NCI-H69 (cell line): ENCODE data around the gene NDOR1.

ENCODE experiments used
- DNase-seq: peaks from one replicate; lab custom pipeline; 2025; lab: John Stamatoyannopoulos, UW

NDOR1 gene

DNA sequence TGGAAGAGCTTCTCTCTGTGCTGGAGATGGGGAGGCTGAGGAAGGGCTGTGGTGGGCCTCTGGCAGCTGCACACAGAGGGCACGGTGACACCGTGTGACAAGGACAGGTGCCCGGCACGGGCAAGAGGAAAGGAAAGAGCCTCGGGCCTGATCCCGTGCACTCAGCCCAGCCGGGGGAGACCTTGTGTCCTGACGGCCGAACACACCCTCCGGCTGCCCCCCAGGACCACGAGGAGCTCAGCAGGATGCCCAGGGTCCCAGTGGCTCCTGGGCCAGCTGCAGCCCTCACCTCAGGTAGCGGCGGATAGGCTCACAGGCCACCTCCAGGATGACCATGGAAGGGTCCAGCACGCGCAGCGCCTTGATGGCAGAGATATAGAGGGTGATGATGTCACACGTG is 22.7 kb upstream of the NDOR1 start:
- no peak for DNase-seq

DNA sequence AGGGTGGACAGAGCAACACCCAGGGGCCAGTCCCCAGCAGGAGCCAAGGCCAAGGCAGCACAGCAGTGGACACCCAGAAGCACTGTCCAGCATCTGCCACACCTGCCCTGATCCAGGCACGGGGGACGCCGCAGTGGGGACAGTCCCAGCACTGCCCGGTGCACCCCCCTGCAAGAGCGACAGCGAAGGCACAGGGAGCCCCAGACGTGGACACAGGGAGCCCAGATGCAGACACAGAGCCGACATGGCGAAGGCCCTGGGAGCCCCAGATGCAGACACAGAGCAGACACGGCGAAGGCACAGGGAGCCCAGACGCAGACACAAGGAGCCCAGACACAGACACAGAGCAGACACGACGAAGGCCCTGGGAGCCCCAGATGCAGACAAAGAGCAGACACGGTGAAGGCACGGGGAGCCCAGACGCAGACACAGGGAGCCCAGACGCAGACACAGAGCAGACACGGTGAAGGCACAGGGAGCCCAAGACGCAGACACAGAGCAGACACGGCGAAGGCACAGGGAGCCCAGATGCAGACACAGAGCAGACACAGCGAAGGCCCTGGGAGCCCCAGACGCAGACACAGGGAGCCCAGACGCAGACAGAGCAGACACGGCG is 21.4 kb upstream of the NDOR1 start:
- DNase-seq = no peak

DNA sequence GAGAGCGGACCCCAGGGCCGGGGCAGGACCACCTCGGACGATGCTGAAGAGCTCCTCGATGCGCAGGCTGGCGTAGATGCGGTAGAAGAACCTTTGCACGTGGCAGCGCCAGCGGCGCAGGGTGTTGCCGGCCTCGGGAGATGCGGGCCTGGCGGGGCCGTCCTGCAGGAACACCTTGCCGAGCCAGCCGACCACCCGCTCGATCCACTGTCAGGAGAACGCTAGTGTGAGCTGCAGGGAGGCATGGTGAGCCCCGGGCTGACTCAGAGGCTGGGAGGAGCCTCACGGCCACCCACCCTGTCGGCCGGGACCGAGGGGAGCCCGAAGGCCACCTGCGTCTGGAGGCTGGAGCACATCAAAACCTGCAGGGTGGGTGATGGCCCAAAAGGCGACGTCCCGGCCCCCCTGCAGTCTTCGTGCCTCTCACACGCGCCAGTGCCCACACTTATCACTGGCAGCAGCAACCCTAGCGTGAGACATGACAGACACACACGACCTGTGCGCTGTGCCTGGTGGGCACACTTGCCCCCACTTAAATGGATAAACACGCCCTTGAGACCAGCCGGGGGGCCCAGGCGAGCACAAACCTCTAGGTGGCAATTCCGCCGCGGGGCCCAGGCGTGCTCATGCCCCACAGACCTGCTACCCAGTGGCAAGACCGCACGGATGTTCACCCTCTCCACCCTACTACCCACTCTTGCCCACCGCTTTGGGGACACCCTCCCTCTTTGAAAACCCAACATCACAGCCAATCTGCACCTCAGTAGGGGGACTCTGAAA is 20.4 kb upstream of the NDOR1 start:
- no peak for DNase-seq

DNA sequence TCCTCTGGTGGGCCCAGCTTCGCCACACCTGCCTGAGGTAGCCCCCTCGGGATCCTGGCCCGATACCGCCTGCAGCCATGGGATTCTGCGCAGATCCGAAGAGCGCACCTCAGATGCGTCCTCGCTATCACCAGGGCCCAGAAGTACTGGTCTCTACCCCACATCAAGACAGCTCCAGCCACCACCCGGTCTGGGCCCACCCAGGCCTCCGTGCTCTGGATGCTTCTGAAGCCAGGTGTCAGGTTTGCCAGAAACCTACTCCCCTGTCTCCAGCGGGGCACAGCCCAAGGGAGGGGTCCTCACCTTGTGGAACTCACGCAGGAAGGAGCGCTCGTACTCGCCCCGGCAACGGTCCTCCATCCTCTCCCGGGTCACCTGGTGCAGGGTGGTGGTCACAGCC is 19.6 kb upstream of the NDOR1 start:
- DNase-seq = no peak

DNA sequence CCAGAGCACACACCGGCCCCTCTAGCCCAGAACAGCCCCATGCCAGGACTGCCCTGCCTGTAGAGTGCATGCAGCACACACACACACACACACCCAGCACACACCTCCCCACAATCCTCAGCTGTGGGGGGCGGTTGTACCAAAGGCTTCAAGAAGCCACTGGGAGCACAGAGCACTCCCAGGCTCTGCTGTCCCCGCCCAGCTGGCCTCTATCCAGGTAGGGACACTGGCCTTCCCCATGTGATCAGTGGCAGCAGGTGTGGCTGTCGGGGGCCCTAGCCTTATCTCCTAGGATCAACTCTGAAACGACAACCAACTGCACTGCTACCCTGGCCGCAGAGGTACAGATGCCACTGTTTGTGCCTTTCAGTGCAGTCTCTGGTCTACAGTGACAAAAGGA is 19.1 kb upstream of the NDOR1 start:
- DNase-seq = no peak

DNA sequence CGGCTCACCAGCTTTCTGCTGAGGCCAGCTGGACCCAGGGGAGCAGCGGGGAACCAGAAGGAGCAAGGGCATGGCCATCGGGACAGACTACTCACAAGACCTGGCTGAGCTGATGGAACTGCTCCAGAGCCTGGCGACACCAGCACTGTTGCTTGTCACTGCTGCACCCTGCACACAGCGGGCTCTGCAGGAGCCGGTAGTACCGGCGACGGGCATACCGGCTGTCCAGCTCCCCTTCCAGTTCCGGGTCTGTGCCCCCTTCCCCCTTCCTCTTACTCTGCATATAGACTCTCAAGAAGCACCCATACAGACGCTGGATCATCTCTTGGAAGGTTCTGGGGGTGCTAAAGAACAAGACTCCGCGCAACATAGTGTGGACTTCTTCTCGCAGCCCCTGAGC is 18.1 kb upstream of the NDOR1 start:
- DNase-seq = no peak

DNA sequence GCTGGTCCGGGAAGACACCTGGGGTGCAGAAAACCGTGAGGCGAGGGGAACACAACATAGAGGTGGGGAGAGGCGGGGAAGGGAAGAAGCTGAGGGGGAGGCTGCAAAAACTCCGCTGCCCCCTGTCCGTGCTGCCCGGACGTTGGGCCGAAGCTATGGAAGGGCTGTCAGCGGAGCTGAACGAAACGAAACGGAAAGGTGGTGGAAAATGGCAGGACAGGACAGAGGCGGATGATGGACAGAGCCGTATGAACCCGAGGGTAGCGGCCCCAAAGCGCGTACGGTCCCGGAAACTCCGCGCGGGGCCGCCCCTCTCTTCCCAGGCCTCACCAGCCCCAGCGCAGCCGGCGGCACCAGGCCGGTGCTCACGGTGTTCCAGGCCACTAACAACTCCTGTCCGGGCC is 17.4 kb upstream of the NDOR1 start:
- DNase-seq = no peak

DNA sequence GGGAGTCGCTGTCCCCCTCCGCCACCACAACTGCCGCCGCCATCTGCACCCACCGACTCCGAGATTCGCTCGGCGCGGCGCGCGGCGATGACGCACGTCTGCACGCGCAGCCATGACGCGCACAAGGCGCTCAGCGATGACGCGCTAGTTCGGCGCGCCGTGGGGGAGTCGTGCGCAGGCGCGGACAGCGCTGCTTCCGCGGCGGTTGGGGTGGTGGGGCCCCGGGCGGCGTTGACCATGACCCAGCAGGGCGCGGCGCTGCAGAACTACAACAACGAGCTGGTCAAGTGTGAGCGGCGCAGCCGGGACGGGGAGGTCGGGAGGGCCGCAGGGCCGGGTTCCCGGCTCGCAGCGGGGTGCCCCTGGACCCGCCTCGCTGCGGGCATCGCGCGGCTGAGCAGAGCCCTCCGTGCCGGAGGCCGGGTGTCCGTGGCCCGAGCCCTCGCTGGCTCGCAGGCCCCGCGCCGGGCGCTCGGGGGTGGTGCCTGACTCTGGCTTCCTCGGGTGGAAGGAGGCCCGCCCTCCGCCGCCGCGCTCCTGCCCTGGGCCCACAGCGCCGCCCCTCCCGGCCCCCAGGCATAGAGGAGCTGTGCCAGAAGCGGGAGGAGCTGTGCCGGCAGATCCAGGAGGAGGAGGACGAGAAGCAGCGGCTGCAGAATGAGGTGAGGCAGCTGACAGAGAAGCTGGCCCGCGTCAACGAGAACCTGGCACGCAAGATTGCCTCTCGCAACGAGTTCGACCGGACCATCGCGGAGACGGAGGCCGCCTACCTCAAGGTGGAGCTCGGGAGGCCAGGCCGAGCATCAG is 16.8 kb upstream of the NDOR1 start, which contains the start of the genes ANAPC2 and SSNA1:
Gene ANAPC2, minus strand, starts transcription at position 71 of the 807 bp plus-strand sequence. Its CDS starts 28 bp downstream, at position 43.
Gene SSNA1, plus strand, starts transcription at position 187 of the 807 bp plus-strand sequence. Its CDS starts 51 bp downstream, at position 238.
- peak; percentile 97 for DNase-seq

DNA sequence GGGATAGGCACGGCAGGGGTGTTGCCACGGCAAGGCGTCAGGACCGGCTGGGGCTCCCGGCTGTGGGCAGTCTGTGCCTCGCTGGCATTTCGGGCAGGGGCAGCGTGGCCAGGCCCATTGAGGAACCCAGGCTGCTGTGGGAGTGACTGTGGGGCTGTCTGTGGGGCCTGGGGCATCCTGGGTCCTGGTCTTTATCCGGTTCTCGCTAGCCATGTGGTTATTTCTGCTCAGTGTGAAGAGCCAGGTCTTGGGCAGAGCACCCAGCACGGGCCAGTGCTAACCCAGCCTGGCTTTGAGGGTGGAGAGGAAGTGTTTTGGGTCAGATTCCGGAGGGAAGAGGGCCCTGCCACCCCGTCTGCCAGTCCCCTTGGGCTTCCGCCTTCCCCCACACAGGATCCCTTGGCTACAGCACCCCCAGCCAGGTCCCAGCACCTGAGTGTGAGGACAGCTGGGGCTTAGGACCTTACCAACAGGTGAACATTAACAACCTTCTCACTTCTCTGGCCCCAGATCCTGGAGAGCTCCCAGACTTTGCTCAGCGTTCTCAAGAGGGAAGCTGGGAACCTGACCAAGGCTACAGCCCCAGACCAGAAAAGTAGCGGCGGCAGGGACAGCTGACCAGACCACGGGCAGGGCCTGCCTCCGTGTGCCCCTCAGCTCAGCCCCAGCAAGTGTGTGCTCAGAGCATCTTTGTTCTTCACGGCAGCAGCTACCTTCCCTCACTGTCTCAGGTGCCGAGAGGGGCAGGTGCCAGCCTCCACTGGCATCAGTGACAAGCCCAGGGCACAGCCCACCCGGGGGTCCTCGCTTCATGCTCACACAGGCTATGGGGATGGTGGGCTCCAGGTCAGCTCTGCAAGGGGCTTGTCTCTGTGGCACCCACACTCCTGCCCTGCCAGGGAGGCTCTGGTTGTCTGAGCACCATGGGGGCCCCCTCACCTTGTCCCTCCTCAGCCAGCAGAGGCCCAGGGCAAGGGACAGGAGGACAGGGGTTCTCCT is 15.9 kb upstream of the NDOR1 start:
- no peak for DNase-seq

DNA sequence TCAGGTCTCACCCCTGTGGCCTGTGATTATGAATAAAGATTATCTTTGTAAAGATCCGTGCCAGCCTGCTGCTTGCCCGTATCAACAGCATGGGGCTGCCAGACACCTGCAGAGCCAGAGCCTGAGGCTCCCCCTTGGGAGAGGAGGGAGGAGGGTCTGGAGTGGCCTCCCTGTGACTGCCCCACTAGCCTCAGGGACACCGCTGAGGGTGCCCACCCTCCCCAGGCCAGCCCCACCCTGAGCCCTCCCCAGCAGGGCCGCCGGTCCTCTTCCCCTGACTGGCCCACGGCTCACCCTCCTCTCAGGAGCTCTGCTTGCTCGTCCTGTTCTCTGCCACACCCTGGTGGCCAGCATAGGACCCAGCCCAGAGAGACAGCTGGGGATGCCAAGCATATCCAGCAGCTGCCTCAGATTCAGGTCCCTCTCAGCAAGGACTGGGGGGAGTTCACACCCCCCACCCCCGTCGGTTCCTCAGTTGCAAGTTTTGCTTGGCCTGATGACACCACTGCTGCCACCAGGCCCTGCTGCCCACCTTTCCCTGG is 15.1 kb upstream of the NDOR1 start:
- DNase-seq = no peak

DNA sequence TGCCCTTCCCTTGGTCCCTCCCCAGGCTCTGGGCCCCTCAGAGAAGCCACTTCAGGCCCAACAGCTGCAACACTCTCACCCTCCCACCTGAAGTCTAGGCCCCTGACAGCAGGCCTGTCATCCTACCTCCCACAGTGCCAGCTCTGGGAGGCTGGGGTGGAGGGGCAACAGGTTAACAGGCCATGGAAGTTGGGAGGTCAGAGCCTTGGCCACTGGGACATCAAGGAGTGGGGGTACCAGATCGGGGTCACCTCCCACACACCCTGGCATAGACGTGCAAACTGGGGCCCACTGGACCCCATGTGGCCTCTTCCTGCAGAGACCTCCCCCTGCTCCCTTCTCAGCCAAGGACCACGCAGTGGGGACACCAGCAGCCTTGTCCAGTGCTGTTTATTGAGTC is 14.3 kb upstream of the NDOR1 start:
- no peak for DNase-seq

DNA sequence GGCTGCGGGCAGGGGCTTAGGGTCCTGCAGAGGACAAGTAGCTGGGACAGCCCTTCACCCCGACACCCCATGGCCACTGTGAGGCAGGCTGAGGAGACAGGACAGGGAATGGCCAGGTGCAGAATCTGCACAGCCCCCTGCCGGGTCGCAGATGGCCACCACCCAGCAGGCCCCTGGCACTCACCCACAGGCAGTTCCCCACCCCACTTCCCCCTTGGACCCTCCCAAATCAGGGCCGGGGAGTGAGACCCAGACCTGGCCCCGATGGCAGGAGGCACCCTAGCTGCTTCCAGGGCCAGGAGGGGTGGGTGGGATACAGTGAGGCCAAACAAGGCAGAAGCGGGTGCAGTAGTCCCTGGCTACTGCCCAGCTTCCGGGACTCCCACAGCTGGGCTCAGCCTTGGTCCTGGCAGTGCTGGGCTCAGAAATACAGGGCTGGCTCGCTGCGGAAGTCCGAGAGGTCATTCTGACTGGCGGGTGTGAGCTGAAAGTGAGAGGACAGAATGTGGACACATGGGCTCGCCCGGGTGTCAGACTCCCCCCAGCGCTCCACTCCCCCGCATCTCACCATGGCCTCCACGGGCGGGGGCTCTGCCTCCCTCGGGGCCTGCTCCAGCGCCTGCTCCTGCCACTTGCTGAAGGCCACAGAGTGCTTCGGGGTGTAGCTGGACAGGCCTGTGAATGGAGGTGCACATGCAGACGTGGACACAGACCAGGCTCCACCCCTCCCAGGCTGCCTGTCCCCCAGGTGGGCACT is 13.6 kb upstream of the NDOR1 start:
- DNase-seq = no peak

DNA sequence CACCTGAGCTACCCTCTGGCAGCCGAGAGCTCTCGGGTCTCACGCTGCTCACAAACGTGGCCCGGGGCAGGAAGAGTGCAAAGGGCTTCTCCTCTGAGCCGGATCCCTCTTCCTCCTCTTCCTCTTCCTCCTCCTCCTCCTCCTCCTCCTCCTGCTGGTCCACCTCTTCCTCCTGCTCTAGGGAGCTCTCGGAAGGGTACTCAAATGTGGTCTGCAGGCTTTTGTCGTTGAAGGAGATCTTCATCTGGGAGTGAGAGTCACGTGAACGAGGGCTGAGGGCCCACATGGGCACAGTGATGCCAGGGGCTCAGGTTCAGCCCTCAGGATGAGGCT is 13.1 kb upstream of the NDOR1 start:
- no peak for DNase-seq

DNA sequence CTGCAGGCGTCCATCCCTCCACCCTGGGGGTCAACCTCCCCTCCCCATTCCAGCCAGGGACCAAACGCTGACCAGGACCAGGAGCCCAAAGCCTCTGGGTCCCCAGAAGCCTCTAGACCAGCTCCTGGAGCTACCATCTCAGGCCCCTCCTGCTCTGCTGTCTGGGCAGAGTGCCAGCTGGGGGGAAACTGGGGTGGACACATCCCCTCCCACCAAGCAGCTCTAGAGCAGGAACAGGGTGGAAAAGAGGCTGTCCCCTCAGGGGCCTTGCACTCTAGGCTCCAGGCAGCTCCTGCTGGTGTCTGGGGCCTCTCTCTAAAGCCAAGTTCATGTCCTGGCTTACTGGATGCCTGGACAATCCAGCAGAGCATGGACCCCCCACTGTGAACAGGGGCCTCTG is 12.6 kb upstream of the NDOR1 start:
- peak; percentile 44 for DNase-seq

DNA sequence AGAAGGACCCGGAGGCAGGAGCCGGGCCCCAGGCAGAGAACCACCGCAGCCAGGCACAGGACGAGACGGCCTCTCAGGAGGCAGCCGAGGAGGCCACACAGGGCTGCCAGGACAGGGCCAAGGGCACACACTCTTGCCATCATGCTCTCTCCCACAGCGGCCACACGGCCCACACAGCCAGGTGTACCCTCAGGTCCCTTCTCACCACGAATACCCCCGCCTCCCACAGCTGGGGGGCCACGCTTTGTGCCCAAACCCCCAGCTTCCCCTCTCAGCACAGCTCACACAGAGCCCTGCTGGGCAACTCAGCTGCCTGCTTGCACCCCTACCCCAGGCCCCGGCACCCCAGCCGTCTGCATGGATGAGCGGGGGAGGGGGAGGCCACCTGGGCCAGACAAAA is 11.7 kb upstream of the NDOR1 start:
- DNase-seq = no peak

DNA sequence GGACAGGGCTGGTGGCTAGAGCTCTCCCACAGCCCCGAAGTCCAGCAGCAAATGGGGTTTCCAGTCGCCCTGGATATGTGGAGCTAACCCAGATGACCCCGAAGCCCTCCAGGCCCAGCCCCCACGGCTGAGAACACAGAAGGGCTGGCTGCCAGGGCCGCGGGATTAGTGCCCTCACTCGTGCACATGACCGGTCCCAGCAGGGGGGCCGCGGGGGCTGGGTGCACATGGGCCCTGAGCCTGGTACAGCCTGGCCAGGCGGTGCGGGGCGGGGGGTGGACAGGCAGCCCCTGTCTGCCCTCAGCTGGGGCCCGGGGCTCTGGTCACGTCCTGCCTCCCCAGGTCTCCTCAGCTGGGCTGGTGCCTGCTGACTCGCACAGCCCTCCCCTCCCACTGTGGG is 11.1 kb upstream of the NDOR1 start:
- no peak for DNase-seq

DNA sequence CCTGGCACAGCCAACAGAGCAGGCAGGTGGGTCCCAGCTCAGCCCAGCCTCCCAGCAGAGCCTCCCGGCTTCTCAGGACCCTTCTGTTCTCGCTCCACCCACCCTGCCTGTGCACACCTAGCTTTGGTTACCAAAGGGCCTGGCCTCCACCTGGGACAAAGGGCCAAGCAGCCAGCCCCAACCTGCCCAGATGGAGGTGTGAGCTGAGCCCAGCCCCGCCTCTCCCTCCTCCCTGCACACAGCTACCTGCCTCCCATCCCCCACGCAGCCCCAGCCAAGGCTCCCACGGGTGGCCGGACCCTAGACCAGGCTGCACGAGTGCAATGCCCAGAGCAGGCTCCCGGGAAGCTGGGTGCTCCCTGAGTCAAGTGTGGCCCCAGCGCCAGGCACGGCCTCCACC is 10.6 kb upstream of the NDOR1 start:
- peak; percentile 84 for DNase-seq

DNA sequence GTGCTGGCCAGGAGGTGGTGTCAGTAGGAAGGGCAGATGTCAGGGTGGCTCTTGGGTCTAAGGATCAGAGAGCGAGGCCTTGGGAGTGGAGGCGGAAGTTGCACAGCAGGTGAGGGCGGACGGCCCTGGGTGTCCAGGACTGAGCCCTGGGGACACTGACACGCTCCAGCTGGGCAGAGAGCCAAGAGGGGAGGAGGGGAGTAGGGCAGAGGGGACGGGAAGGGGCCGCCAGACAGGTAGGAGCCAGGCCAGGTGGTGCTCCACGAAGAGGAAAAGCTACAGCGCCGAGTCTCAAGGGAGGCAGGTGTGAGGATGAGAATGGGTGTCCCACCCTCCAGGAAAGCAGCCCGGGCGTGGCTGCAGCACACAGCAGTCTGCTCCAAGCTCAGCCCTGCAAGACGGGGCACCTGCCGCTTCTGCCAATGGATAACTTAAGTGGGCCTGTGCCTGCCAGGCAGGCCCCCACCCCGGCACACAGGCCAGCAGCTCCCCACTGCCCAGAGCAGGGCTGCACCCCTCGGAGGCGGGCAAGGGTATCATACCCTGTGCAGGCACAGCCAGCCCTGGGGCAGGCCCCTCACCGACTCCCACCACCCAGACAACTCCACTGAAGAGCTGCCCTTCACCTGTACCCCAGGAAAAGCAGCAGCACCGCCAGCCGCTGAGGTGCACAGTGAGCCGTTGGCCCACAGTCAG is 9.8 kb upstream of the NDOR1 start:
- DNase-seq = peak; percentile 99

DNA sequence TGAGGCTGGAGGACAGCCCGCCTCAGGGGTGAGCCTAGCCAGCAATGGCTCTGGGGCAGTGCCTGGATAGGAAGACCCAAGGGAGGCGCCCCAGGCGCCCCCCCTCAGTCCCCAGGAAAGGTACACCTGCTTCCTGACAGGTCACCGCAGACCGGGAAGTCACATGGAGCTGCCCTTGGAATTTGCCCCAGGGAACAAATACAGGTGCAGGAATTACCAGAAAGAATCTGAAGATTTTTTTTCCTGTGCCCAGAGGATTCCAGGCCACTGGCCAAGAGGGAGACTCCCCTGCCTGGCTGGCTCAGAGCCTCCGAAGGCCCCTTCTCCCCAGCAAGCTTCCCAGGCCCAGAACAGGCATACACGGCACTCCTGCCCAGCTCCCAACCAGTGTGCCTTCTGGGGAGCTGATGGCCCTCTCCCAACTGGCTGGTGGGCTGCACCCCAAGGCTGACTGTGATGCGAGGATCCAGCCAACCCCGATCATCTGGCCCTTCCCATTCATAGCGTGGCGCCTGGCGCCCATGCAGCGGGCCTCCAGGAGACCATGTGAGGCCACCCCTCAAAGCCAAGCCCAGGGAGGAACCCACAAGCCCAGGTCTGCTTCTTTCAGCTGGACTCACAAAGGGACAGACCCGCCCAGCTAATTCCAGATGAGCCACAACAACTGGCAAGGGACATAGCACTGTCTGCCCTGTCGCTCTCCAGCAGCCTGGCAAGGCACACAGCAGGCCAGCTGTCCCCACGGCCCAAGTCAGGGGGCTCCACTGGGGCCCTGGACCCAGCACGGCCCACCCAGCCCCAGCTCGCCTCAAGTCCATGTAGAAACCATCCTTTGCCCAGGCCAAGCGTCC is 7.2 kb upstream of the NDOR1 start:
- no peak for DNase-seq
